Measurements from ENCODE around the gene KAZN.

- TF ChIP-seq SP1 (IDR thresholded peaks at IDR 0.05) (no peak), CTBP1 (IDR thresholded peaks at IDR 0.05; ENCODE audit: borderline replicate concordance) (no peak), ELF4 (IDR thresholded peaks at IDR 0.05) (no peak), ZNF384 (IDR thresholded peaks at IDR 0.05) (no peak)
These were observed 297.2 kb downstream of the KAZN start for GRCh38 chr1:14895727-14896126.

Data from HEK293T (cell line).